ENCODE data around the gene PCDHGB3. TPM values are rescaled to one million over a fixed set of nuclear protein-coding genes. Genes with fewer than 3 reads are reported as not detected.

PCDHGB3 gene
- total and polyA plus RNA-seq, 2 donors (not counting 1 experiment from before 2014, with no cell fraction given), result 0.52 to 3.8 TPM

GRCh38 chr5:141356133-141356532 lies 13.9 kb upstream of the PCDHGB3 start:
- Histone ChIP-seq H3K9me3 (ENCODE audit: control extremely low read depth in 1 of 3, control insufficient read depth in 2 of 3, insufficient read depth in 1 of 3, low read length in 2 of 3) (peaks cover 4 to 49% (median 30%) of the 10 kb centered on the region in 3 donors), H3K9ac (ENCODE audit: low read length) (no peak overlapping the region), H4K20me1 (ENCODE audit: control insufficient read depth, insufficient read depth, low read length, poor library complexity, severe bottlenecking) (no peaks in the 10 kb centered on the region), H3K4me3 (ENCODE audit: control extremely low read depth in 1 of 5, extremely low read depth in 1 of 5, insufficient read depth in 1 of 5, low read depth in 2 of 5, low read length in 4 of 5) (no peak overlapping the region), H3K79me2 (ENCODE audit: control insufficient read depth, insufficient read depth, low read length) (no peaks in the 10 kb centered on the region), H3K27ac (ENCODE audit: low read length in 2 of 2) (no peak overlapping the region), H3K4me2 (replicated peaks; ENCODE audit: low read depth, low read length, poor library complexity, severe bottlenecking) (no peak overlapping the region), H3K4me1 (ENCODE audit: control insufficient read depth in 2 of 2, insufficient read depth in 2 of 2, low read length in 2 of 2) (no peaks in the 10 kb centered on the region), H3K27me3 (replicated peaks in 1 of 4; ENCODE audit: control extremely low read depth in 1 of 4, control insufficient read depth in 3 of 4, insufficient read depth in 4 of 4, low read length in 3 of 4) (peaks cover 0 to 58% (median 32%) of the 10 kb centered on the region in 4 experiments), H2AFZ (ENCODE audit: insufficient read depth, low read depth, low read length, poor library complexity, severe bottlenecking) (no peak overlapping the region), H3K36me3 (replicated peaks in 1 of 2; ENCODE audit: control extremely low read depth in 1 of 2, control insufficient read depth in 1 of 2, extremely low read depth in 1 of 2, insufficient read depth in 2 of 2, low read length in 1 of 2) (no peaks in the 10 kb centered on the region)
- Mint-ChIP-seq H3K4me1 (peaks cover 2% of the 10 kb centered on the region), H3K27me3 (peaks cover 55% of the 10 kb centered on the region), H3K4me3 (no peak overlapping the region), H3K27ac (no peak overlapping the region), H3K9me3 (ENCODE audit: insufficient read depth) (peaks cover 9% of the 10 kb centered on the region)
- no peak for DNase-seq
- ChIA-PET POLR2A (no interaction called here), CTCF (interaction anchor here (1.6 kb wide), 1 partner anchor 201 kb away, joined by 4 read pairs; no protein-coding TSS in a partner anchor)
- TF ChIP-seq EZH2 (IDR thresholded peaks at IDR 0.05; ENCODE audit: borderline replicate concordance, insufficient read depth, low read depth, low read length, poor library complexity, severe bottlenecking), result no peak
- TF ChIP-seq, protein P1, sequence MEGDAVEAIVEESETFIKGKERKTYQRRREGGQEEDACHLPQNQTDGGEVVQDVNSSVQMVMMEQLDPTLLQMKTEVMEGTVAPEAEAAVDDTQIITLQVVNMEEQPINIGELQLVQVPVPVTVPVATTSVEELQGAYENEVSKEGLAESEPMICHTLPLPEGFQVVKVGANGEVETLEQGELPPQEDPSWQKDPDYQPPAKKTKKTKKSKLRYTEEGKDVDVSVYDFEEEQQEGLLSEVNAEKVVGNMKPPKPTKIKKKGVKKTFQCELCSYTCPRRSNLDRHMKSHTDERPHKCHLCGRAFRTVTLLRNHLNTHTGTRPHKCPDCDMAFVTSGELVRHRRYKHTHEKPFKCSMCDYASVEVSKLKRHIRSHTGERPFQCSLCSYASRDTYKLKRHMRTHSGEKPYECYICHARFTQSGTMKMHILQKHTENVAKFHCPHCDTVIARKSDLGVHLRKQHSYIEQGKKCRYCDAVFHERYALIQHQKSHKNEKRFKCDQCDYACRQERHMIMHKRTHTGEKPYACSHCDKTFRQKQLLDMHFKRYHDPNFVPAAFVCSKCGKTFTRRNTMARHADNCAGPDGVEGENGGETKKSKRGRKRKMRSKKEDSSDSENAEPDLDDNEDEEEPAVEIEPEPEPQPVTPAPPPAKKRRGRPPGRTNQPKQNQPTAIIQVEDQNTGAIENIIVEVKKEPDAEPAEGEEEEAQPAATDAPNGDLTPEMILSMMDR (IDR thresholded peaks at IDR 0.05), result no peak
- intact Hi-C loops (cut with micrococcal nuclease), result no loop called here
- ATAC-seq (ENCODE audit: low read depth), result no peak
- 47% methylated on average over 2 of the region's 5 CpGs for WGBS (ENCODE audit: insufficient coverage)

DNA sequence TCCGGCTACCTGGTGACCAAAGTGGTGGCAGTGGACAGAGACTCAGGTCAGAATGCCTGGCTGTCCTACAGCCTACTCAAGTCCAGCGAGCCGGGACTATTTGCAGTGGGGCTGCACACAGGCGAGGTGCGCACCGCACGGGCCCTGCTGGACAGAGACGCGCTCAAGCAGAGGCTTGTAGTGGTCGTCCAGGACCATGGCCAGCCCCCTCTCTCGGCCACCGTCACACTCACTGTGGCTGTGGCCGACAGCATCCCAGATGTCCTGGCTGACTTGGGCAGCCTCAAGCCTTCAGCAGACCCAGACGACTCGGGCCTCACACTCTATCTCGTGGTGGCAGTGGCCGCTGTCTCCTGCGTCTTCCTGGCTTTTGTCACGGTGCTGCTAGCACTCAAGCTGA lies 13.1 kb upstream of the PCDHGB3 start:
- no peak overlapping the region for H3K27ac Mint-ChIP-seq
- ChIA-PET POLR2A (no interaction called here), CTCF (no interaction called here)
- no peak overlapping the region for H3K27ac ChIP-seq (ENCODE audit: low read length in 2 of 2)
- peaks cover 4 to 50% (median 28%) of the 10 kb centered on the region in 3 donors for H3K9me3 ChIP-seq (ENCODE audit: control extremely low read depth in 1 of 3, control insufficient read depth in 2 of 3, insufficient read depth in 1 of 3, low read length in 2 of 3)
- no peak for ATAC-seq (ENCODE audit: low read depth)
- intact Hi-C loops (cut with micrococcal nuclease), result no loop called here
- no peak overlapping the region for H3K4me3 ChIP-seq (ENCODE audit: control extremely low read depth in 1 of 5, extremely low read depth in 1 of 5, insufficient read depth in 1 of 5, low read depth in 2 of 5, low read length in 4 of 5)
- TF ChIP-seq, protein P1 (IDR thresholded peaks at IDR 0.05), result no peak
- TF ChIP-seq EZH2 (IDR thresholded peaks at IDR 0.05; ENCODE audit: borderline replicate concordance, insufficient read depth, low read depth, low read length, poor library complexity, severe bottlenecking), result no peak
- no peak overlapping the region for H3K4me3 Mint-ChIP-seq
- no peak overlapping the region for H2AFZ ChIP-seq (ENCODE audit: insufficient read depth, low read depth, low read length, poor library complexity, severe bottlenecking)
- no peak overlapping the region for H3K9ac ChIP-seq (ENCODE audit: low read length)
- H3K4me2 ChIP-seq (replicated peaks; ENCODE audit: low read depth, low read length, poor library complexity, severe bottlenecking), result no peak overlapping the region
- peaks cover 9% of the 10 kb centered on the region for H3K9me3 Mint-ChIP-seq (ENCODE audit: insufficient read depth)
- H3K4me1 ChIP-seq (ENCODE audit: control insufficient read depth in 2 of 2, insufficient read depth in 2 of 2, low read length in 2 of 2), result no peaks in the 10 kb centered on the region
- H3K36me3 ChIP-seq (replicated peaks in 1 of 2; ENCODE audit: control extremely low read depth in 1 of 2, control insufficient read depth in 1 of 2, extremely low read depth in 1 of 2, insufficient read depth in 2 of 2, low read length in 1 of 2), result no peaks in the 10 kb centered on the region
- peaks cover 0 to 57% (median 30%) of the 10 kb centered on the region in 4 experiments for H3K27me3 ChIP-seq (replicated peaks in 1 of 4; ENCODE audit: control extremely low read depth in 1 of 4, control insufficient read depth in 3 of 4, insufficient read depth in 4 of 4, low read length in 3 of 4)
- H3K4me1 Mint-ChIP-seq, result peaks cover 2% of the 10 kb centered on the region
- no peaks in the 10 kb centered on the region for H4K20me1 ChIP-seq (ENCODE audit: control insufficient read depth, insufficient read depth, low read length, poor library complexity, severe bottlenecking)
- no peaks in the 10 kb centered on the region for H3K79me2 ChIP-seq (ENCODE audit: control insufficient read depth, insufficient read depth, low read length)
- 54% methylated on average over 19 of the region's 19 CpGs for WGBS (ENCODE audit: insufficient coverage)
- no peak for DNase-seq
- H3K27me3 Mint-ChIP-seq, result peaks cover 55% of the 10 kb centered on the region
